Measurements from ENCODE around the gene KMT5C.
"Not testable (repeated sequence)": the region's sequence is repeated elsewhere in the genome, so short reads cannot be mapped to it uniquely, and the experiment has no call there.

KMT5C gene

GRCh38 chr19:55320844-55321419 is 18.7 kb upstream of the KMT5C start:
- FAIRE-seq, result no peak

GRCh38 chr19:55321466-55322137 is 18.1 kb upstream of the KMT5C start:
- FAIRE-seq, result no peak

DNA sequence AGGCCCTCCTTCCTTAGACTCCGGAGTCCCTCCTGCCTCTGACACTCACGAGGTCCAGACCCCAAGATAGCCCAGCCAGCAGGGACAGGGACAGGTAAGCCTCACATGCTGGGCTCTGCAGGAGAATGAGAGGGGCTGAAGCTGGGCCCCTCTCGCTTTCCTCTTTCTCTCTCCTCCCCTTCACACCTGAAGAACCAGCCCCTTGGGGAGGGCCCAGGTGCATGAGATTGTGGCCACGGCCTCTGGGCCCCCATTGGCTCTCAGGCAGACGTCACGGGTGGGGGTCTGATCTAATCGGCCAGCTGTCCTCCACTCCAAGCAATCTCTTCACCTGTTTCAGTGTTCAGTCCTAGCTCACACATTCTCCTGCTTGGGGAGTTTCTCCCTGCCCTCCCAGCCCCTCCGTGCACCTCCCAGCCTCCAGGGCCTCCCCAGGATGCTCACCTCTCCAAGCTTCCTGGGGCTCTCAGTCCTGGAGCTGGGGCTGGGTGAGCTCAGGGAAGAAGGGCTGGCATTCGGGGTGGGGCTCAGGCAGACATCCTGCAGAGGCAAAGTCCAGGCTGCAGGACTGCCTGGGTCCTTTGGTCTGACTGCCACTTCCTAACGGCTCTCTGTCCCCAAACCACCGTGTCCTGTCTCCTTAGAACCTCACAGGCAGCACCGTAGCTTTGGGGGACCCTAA is 17.3 kb upstream of the KMT5C start:
- no peak for FAIRE-seq

GRCh38 chr19:55324662-55325061 is 15.0 kb upstream of the KMT5C start:
- no peak for FAIRE-seq

GRCh38 chr19:55325172-55325571 is 14.5 kb upstream of the KMT5C start, which contains the start of gene TMEM150B:
Gene TMEM150B (minus strand): TSS chr19:55325341. CDS start chr19:55321036, 4,305 bp downstream.
- FAIRE-seq, result no peak

DNA sequence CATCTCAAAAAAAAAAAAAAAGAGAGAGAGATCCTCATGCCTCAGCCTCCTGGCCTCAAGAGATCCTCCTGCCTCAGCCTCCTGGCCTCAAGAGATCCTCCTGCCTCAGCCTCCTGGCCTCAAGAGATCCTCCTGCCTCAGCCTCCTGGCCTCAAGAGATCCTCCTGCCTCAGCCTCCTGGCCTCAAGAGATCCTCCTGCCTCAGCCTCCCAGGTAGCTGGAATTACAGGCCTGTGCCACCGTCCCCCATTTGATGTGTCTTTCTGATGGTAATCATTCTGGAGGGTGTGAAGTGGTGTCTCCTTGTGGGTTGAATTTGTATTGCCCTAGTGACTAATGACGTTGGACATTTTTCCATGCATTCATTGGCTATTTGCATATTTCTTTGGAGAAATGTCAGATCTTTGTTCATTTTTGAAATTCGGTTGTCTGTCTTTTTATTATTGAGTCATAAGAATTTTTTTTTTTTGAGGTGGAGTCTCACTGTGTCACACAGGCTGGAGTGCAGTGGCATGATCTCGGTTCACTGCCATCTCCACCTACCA is 10.8 kb upstream of the KMT5C start:
- not testable (repeated sequence) for FAIRE-seq

GRCh38 chr19:55329791-55330190 is 9.9 kb upstream of the KMT5C start:
- not testable (repeated sequence) for FAIRE-seq

DNA sequence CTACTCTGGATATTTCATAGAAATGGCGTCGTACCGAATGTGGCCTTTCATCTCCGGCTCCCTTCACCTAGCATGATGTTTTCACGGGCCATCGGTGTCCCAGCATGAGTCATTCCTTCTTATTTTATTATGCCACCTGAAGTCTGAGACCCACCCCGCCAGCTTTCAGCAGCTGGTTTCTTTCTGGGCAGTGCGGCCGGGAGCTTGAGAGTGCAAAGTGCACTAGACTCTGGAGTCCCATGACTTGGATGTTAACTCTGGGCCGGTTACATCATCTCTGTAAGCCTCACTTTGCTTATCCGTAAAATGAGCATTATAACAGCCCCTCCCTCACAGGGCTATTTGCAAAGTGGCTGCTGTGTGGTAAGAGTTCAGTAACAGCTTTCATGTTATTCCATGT is 5.8 kb upstream of the KMT5C start:
- no peak for FAIRE-seq

DNA sequence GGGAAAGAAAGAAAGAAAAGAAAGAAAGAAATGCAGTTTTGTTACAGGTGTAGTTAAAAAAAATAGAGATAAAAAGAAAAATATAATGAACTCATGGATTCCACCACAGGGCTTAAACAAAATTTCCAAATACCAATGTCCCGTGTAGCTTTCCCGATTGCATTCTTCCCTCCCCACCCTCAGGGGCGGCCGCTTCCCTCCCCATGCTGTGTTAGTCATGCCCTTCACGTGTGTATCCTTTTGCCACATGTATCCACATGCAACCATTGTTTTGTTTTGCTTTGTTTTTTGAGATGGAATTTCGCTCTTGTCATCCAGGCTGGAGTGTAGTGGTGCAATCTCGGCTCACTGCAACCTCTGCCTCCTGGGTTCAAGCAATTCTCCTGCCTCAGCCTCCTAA is 3.6 kb upstream of the KMT5C start:
- no peak for FAIRE-seq

DNA sequence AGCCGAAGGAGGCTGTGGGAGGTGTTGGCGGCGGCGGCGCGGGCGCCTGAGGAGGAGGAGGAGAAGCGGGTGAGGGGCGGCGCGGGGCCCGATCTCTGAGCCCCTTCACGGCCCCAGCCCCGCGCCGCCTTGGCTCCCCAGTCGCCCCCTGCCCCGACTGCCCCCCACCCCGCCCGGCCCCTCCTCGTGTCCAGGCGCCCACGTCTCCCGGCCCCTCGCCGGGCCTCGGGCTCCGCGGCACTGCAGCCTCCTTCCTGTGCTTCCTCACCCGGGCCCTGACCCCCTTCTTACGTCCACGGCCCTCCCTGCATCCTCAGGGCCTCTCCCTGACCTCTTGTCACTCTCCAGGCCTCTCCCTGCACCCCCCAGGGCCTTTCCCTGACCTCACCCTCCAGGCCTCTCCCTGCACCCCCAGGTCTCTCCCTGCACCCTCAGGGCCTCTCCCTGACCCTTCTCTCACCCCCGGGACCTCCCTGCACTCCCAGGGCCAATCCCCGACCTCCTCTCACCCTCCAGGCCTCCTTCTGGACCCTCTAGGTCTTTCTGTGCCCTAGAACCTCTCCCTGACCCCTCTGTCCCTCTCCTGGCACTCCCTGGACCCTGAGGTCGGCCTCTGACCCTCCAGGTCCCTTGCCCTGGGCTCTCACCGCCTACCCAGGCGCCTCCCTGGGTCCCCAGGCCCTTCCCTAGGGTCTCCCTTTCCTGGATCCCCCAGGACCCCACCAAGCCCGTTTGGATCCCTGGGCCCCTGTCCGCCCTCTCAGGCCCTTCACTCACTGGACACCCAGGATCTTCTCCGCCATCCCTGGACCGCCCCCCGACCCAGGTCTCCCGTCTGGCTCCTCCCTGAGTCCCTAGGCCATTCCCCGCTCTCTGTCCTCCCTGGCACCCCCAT is 460 bp downstream of the KMT5C start:
- FAIRE-seq, result no peak

DNA sequence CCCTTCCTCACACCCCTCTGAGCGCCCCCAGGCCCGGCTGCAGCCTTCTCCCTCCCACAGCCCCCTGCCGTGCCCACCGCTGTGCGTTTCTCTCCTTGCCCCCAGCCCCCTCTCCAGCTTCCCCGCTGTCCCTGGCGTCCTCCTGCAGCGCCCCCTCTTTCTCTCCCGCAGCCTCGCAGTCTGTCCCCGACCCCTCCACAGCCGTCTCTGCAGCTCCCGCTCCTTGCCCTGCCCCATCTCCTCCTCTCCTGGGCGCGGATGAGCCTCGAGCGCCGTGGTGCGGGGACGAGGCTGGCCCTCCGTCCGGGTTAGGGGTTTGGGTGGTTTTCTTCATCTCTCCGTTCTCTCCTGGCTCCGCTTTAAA is 1.1 kb downstream of the KMT5C start:
- no peak for FAIRE-seq

- no peak for FAIRE-seq
Measured at GRCh38 chr19:55341171-55341588, 1.5 kb downstream of the KMT5C start.

DNA sequence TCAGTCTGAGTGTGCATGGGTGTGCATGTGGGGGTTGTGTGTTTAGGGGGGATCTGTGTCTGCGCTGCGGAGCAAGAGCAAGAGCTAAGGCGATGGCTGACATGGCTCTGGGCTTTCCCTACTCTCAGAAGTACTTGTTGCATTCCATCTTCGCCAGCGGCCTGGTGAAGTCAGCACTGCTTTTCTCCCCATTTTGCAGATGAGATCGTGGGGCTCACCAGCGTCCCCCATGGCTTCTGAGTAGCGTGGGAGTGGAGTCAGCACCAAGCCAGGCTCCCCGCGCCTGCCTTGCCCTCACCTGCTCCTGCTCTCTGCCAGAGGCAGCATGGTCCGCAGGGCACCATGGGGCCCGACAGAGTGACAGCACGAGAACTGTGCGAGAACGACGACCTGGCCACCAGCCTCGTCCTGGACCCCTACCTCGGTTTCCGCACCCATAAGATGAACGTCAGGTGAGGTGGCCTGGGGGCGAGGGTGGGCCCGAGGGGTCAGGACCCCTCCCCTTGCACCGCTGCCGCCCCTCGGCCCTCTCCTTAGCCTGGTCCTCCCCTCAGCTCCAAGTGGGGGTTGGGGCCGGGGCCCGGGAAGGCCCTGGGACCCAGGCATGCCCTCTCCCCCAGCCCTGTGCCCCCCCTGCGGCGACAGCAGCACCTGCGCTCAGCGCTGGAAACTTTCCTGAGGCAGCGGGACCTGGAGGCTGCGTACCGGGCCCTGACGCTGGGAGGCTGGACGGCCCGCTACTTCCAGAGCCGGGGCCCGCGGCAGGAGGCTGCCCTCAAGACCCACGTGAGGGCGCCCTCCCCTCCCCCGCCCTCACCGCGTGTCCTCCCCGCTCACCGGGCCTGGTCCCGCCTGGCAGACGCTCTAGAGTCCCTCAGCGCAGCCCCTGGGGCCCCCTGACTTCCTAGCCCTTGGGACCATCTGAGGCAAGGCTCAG is 2.2 kb downstream of the KMT5C start:
- FAIRE-seq, result no peak

DNA sequence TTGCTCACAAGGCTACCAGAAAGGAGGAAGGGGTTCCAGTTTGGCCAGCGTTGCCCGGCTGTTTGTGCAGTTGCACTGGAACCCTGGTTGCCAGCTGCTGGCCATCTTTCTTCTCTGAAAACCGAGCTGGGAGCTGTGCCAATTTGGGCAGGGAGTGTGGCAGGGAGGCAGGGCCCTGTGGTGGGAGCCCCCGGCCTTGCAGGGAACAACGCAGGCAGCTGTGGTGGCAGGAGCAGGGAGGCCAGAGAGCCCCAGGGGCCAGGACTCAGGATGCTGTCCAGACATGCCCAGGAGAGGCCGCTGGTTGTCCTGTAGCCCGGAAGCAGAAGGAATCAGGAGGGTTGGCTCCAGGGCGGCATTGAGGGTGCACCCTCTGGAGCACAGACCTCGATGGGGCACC is 4.8 kb downstream of the KMT5C start:
- FAIRE-seq, result no peak

DNA sequence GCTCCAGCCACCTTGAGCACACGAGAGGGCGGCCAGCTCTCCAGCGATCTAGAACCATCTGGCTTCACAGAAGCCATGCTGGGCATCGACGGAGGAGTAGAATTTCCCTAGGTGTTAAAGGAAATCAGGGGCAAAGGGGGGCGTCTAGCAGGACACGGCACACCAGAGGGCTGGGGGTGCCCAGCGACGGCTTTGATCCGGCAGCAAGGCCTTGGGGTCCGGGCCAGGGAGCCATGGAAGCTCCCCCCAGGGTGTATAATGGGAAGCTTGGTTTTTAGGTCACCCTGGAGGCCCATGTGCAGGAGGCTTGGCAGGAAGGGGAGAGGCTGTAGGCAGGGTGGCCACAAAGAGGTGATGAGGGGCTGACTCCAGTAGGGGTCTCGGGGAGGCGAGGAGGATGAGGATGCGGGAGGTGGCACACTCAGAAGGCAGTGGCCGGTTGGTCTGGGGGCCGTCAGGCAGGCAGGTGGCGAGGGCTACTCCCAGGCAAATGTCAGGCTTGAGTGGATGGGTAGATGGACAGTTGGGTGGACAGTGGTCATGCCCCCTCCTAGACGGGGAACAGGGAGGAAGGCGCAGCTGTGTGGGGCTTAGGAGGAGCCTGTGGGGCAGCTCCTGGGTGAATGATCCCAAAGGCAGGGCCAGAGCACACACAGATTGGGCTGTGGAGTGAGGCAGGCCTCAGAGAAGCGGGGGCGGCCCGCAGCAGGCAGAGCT is 5.6 kb downstream of the KMT5C start:
- FAIRE-seq, result no peak

- FAIRE-seq, result no peak
Measured at GRCh38 chr19:55345818-55346724, 6.4 kb downstream of the KMT5C start.

DNA sequence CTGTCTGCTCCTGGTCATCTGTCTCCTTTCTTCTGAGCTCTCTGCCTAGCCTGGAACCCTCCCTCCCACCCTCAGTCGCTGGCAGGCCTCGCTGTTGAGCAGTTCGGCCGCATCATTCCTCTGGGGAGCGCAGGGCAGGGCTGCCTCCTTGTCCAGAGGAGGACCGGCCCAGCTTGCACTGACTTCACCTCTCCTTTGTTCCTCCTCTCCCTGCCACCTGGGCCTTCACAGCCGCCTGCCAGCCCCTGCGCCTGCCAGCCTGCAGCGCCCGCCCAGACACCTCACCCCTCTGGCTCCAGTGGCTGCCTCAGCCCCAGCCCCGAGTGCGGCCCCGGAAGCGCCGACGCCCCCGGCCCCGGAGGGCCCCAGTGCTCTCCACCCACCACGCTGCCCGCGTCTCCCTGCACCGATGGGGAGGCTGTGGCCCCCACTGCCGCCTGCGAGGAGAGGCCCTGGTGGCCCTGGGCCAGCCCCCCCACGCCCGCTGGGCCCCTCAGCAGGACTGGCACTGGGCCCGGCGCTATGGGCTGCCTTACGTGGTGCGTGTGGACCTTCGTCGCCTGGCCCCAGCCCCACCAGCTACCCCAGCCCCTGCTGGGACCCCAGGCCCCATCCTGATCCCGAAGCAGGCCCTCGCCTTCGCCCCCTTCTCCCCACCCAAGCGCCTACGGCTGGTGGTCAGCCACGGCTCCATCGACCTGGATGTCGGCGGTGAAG is 7.2 kb downstream of the KMT5C start:
- no peak for FAIRE-seq

DNA sequence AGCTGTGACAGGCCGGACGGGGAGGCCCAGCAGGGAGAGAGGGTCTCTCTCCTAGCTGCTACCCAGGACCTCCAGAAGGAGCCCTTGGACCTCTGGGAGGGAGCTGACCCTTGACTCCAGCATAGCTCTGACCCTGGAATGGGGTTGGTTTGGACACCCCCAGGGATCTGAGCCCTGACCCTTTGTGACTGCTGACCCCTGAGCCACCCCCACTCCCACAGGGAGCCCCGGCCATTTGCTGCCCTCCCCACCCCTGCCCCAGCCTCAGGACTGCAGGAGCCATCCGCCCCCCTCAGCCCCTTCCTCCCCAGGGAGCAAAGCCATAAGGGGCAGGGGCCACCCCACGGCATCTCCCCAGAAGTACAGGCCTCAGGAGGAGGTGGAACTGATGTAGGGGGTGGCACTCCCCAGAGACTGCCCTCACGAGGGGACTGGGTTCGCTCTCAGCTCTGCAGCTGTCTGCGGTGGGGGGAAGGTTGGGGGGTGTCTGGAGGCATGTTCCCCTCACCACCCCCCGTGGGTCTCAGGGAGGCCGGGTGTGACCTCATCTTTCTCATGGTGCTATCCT is 7.8 kb downstream of the KMT5C start:
- no peak for FAIRE-seq

Measured in islet of Langerhans (tissue), 1 donor.